Natural killer cell (primary cell): ENCODE results near the gene TRPC4. TPM values are rescaled to one million over a fixed set of nuclear protein-coding genes. Genes with fewer than 3 reads are reported as not detected.
"Not testable (repeated sequence)": the region's sequence is repeated elsewhere in the genome, so short reads cannot be mapped to it uniquely, and the experiment has no call there.

Experiments used
- ATAC-seq, 3 donors: fragments of 150-1000 bp in 2 of 3; fragments of 200-7000 bp in 1 of 3; cut with Tn5 transposase; 1 replicate in 1 of 3; 2 replicates in 2 of 3; pipeline ENCODE4 v1.10.0; 2021; ENCODE audit warnings: mild to moderate bottlenecking in 2 of 3, moderate library complexity in 2 of 3
- DNase-seq, 2 donors: peaks; one replicate each; pipeline versions ENCODE4 v3.0.0 to v3.0.0-alpha.2; 2013 to 2021; ENCODE audit warnings: mixed read lengths in 1 of 2
- H3K27ac ChIP-seq: one replicate; pipeline ENCODE4 v1.5.1; 2013; ENCODE audit warnings: mild to moderate bottlenecking, low read length
- H3K27me3 ChIP-seq: one replicate; pipeline ENCODE4 v1.6.1; 2013; ENCODE audit warnings: low read length; ENCODE audit not compliant: control insufficient read depth, insufficient read depth
- H3K36me3 ChIP-seq: one replicate; pipeline ENCODE4 v1.6.1; 2013; ENCODE audit warnings: low read length; ENCODE audit not compliant: control insufficient read depth, insufficient read depth
- H3K4me1 ChIP-seq: one replicate; pipeline ENCODE4 v1.6.1; 2013; ENCODE audit warnings: low read length; ENCODE audit not compliant: control insufficient read depth, insufficient read depth
- H3K4me3 ChIP-seq: one replicate; pipeline ENCODE4 v1.5.1; 2013; ENCODE audit warnings: low read length
- H3K9me3 ChIP-seq: one replicate; pipeline ENCODE4 v1.6.1; 2013; ENCODE audit warnings: low read length; ENCODE audit not compliant: control insufficient read depth, insufficient read depth
- H3K27ac Mint-ChIP-seq, 2 donors: one replicate each; pipeline ENCODE4 v1.8.0; 2022; ENCODE audit warnings: mild to moderate bottlenecking in 2 of 2, mixed read lengths in 2 of 2, moderate library complexity in 1 of 2
- H3K27me3 Mint-ChIP-seq, 2 donors: one replicate each; pipeline ENCODE4 v1.8.0; 2022; ENCODE audit warnings: low read depth in 2 of 2, mixed read lengths in 2 of 2
- H3K36me3 Mint-ChIP-seq: one replicate; pipeline ENCODE4 v1.8.0; 2022; ENCODE audit warnings: mixed read lengths
- H3K4me1 Mint-ChIP-seq, 2 donors: one replicate each; pipeline ENCODE4 v1.8.0; 2022; ENCODE audit warnings: mixed read lengths in 2 of 2
- H3K4me3 Mint-ChIP-seq: one replicate; pipeline ENCODE4 v1.8.0; 2022; ENCODE audit warnings: mild to moderate bottlenecking, moderate library complexity, mixed read lengths
- H3K9me3 Mint-ChIP-seq, 2 donors: one replicate each; pipeline ENCODE4 v1.8.0; 2022; ENCODE audit warnings: mixed read lengths in 2 of 2
- WGBS: methylation state at CpG from one replicate; pipeline ENCODE4 v1.1.7; 2013; ENCODE audit warnings: missing lambda C conversion rate; ENCODE audit not compliant: insufficient coverage; 5-methylcytosine and 5-hydroxymethylcytosine counted together
- intact Hi-C: fragments of 100-400 bp; cut with micrococcal nuclease; formaldehyde crosslinking; loops from one replicate; pipeline ENCODE4 v1.14.2; 2022
- total RNA-seq, 4 donors: library from RNA; stranded (reverse); fragments of 120-200 nt in 1 of 4; gene quantifications; one replicate each; pipeline versions ENCODE4 v1.2.3 to v1.2.4, GENCODE V29; 2013 to 2022
- TF ChIP-seq, protein P1 (sequence below): fragments of 200-600 bp; IDR thresholded peaks from one replicate; pipeline ENCODE4 v1.8.0; 2022; ENCODE audit warnings: antibody characterized with exemption

The TRPC4 gene
- total RNA-seq, 3 donors from 2014 or later (not counting 1 experiment from before 2014, with no cell fraction given): not detected

DNA sequence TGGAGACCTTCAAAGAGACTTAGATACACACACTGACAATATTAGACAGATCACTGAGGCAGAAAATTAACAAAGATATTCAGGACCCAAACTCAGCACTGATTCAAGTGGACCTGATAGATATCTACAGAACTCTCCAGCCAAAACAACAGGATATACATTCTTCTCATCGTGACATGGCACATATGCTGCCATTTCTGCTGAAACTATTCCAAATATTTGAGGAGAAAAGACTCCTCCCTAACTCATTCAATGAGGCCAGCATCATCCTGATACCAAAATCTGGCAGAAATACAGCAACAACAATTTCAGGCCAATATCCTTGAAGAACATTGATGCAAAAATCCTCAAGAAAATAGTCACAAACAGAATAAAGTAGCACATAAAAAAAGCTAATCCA is 53.3 kb downstream of the TRPC4 start:
- no peak for ATAC-seq

DNA sequence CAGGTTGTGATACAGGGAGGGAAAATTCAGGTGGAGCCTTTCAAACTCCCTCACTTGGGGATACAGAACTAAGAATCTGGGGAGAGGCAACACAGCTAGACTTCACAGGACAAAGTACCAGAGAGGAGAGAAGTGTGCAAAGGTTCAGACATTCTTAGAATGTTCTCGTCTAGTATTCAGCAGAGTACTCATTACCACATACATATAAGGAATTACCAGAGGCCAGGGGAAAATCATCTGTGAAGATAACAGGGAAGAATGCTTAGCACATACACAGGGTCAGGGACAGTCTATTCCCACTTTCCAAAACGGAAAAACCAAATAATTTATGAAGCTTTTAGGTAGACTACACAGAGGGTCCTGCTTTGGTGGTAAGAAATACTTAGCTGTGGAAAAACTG is 58.1 kb downstream of the TRPC4 start:
- no peaks in the 10 kb centered on the region for H3K27me3 Mint-ChIP-seq
- DNase-seq: no peak
- peaks cover 16 to 22% of the 10 kb centered on the region in 2 donors for H3K9me3 Mint-ChIP-seq
- Histone ChIP-seq H3K9me3 (no peaks in the 10 kb centered on the region), H3K4me3 (no peak overlapping the region), H3K27me3 (no peaks in the 10 kb centered on the region), H3K36me3 (no peaks in the 10 kb centered on the region), H3K27ac (no peak overlapping the region), H3K4me1 (no peaks in the 10 kb centered on the region)
- peaks cover 9% of the 10 kb centered on the region for H3K36me3 Mint-ChIP-seq
- intact Hi-C loops: no loop called here
- 78% methylated on average over 1 of the region's 2 CpGs for WGBS
- H3K4me1 Mint-ChIP-seq: no peaks in the 10 kb centered on the region
- TF ChIP-seq, protein P1, sequence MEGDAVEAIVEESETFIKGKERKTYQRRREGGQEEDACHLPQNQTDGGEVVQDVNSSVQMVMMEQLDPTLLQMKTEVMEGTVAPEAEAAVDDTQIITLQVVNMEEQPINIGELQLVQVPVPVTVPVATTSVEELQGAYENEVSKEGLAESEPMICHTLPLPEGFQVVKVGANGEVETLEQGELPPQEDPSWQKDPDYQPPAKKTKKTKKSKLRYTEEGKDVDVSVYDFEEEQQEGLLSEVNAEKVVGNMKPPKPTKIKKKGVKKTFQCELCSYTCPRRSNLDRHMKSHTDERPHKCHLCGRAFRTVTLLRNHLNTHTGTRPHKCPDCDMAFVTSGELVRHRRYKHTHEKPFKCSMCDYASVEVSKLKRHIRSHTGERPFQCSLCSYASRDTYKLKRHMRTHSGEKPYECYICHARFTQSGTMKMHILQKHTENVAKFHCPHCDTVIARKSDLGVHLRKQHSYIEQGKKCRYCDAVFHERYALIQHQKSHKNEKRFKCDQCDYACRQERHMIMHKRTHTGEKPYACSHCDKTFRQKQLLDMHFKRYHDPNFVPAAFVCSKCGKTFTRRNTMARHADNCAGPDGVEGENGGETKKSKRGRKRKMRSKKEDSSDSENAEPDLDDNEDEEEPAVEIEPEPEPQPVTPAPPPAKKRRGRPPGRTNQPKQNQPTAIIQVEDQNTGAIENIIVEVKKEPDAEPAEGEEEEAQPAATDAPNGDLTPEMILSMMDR: no peak
- H3K27ac Mint-ChIP-seq: no peak overlapping the region
- no peak for ATAC-seq
- no peak overlapping the region for H3K4me3 Mint-ChIP-seq

More for the DNA sequence above, 53.3 kb downstream of the TRPC4 start:
- H3K27ac Mint-ChIP-seq: no peak overlapping the region
- Histone ChIP-seq H3K9me3 (no peaks in the 10 kb centered on the region), H3K36me3 (no peaks in the 10 kb centered on the region), H3K4me1 (no peaks in the 10 kb centered on the region), H3K27me3 (no peaks in the 10 kb centered on the region), H3K4me3 (no peak overlapping the region), H3K27ac (no peak overlapping the region)
- TF ChIP-seq, protein P1: no peak
- H3K9me3 Mint-ChIP-seq: peaks cover 31 to 33% of the 10 kb centered on the region in 2 donors
- no peak for DNase-seq
- H3K27me3 Mint-ChIP-seq: no peaks in the 10 kb centered on the region
- no peak overlapping the region for H3K4me3 Mint-ChIP-seq
- WGBS: 63% methylated on average over 1 of the region's 1 CpG
- peaks cover 17% of the 10 kb centered on the region for H3K36me3 Mint-ChIP-seq
- H3K4me1 Mint-ChIP-seq: no peaks in the 10 kb centered on the region
- intact Hi-C loops: no loop called here

DNA sequence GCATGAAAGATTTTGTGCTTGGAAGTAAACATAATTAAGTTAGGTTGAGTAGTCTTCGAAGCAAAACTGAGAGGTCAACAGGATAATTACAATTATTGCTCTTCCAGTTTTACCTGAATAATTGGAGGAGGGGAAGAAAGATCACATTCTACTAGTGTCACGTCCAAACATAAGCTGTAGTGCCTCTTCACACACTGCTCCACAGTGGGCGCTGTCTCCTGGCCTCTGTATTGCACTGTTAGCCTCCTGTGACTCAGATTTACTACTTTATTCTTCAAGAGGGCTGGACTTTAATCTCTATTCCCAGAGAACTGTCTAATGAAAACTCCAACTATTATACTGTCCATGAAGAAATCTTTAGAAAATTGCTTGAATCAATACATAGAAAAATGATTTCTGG is 62.9 kb downstream of the TRPC4 start:
- H3K4me1 ChIP-seq: no peaks in the 10 kb centered on the region
- H3K36me3 ChIP-seq: no peaks in the 10 kb centered on the region
- H3K27me3 ChIP-seq: no peaks in the 10 kb centered on the region
- H3K4me3 ChIP-seq: no peak overlapping the region
- TF ChIP-seq, protein P1: no peak
- Mint-ChIP-seq H3K9me3 (peaks cover 9 to 11% of the 10 kb centered on the region in 2 donors), H3K4me1 (no peaks in the 10 kb centered on the region), H3K36me3 (no peaks in the 10 kb centered on the region), H3K27ac (no peak overlapping the region), H3K27me3 (no peaks in the 10 kb centered on the region), H3K4me3 (no peak overlapping the region)
- H3K27ac ChIP-seq: no peak overlapping the region
- WGBS: 78% methylated on average over 3 of the region's 3 CpGs
- H3K9me3 ChIP-seq: no peaks in the 10 kb centered on the region
- ATAC-seq (no peak), DNase-seq (no peak)
- intact Hi-C loops: no loop called here

DNA sequence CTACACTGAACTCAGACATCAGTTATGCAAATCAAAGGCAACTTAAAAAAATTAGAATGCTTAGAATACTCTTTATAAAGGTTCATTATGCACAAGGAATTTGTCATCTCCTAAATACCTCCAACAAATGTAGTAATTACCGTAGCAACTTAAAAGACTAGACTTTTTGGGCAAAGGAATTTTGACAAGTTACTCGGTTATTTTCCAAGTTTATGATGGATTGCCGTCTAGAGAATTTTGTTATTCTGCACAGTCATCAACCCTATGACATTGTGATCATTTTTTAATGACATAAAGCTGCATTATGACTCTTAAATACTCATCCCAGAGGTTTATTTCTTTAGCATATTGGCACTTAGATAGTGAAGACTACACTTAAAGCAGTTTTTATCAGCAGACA is 71.9 kb downstream of the TRPC4 start:
- H3K36me3 ChIP-seq: no peaks in the 10 kb centered on the region
- intact Hi-C loops: no loop called here
- no peak for DNase-seq
- peaks cover 6 to 9% of the 10 kb centered on the region in 2 donors for H3K9me3 Mint-ChIP-seq
- TF ChIP-seq, protein P1: no peak
- H3K4me1 ChIP-seq: no peaks in the 10 kb centered on the region
- no peaks in the 10 kb centered on the region for H3K9me3 ChIP-seq
- no peak overlapping the region for H3K4me3 Mint-ChIP-seq
- ATAC-seq: no peak
- H3K36me3 Mint-ChIP-seq: no peaks in the 10 kb centered on the region
- no peaks in the 10 kb centered on the region for H3K4me1 Mint-ChIP-seq
- no peak overlapping the region for H3K27ac ChIP-seq
- no peaks in the 10 kb centered on the region for H3K27me3 Mint-ChIP-seq
- H3K27me3 ChIP-seq: no peaks in the 10 kb centered on the region
- 95% methylated on average over 3 of the region's 3 CpGs for WGBS
- no peak overlapping the region for H3K4me3 ChIP-seq
- H3K27ac Mint-ChIP-seq: no peak overlapping the region

DNA sequence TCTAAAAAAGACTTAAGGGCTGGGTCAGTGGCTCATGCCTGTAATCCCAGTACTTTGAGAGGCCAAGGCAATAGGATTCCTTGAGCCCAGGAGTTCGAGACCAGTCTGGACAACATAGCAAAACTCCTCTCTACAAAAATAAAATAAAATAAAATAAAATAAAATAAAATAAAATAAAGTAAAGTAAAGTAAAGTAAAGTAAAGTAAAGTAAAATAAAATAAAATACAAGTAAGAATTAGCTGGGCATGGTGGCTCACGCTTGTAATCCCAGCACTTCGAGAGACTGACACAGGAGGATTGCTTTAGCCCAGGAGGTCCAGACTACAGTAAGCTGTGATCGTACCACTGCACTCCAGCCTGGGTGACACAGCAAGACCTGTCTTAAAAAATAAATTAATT is 72.8 kb downstream of the TRPC4 start:
- H3K9me3 ChIP-seq, DNase-seq, intact Hi-C loops, H3K36me3 Mint-ChIP-seq, H3K4me1 ChIP-seq, H3K36me3 ChIP-seq, H3K27ac ChIP-seq, H3K4me3 Mint-ChIP-seq, H3K4me3 ChIP-seq, H3K9me3 Mint-ChIP-seq, ATAC-seq, H3K4me1 Mint-ChIP-seq, H3K27ac Mint-ChIP-seq, H3K27me3 ChIP-seq, H3K27me3 Mint-ChIP-seq: not testable (repeated sequence)
- WGBS: 89% methylated on average over 2 of the region's 4 CpGs
